HUES48 (cell line): ENCODE data around the gene TSPAN31.
"Not testable (repeated sequence)": the region's sequence is repeated elsewhere in the genome, so short reads cannot be mapped to it uniquely, and the experiment has no call there.

ENCODE experiments used
- H3K27ac ChIP-seq: one replicate; pipeline ENCODE4 v1.7.0; 2013; ENCODE audit warnings: low read depth, low read length, inconsistent platforms
- H3K27me3 ChIP-seq: 2 replicates; pipeline ENCODE4 v1.6.1; 2013; ENCODE audit warnings: mild to moderate bottlenecking, low read length; ENCODE audit not compliant: control insufficient read depth, insufficient read depth
- H3K36me3 ChIP-seq: 2 replicates; pipeline ENCODE4 v1.6.1; 2013; ENCODE audit warnings: low read length; ENCODE audit not compliant: control insufficient read depth, insufficient read depth
- H3K4me1 ChIP-seq: 2 replicates; pipeline ENCODE4 v1.6.1; 2013; ENCODE audit warnings: mild to moderate bottlenecking, low read length; ENCODE audit not compliant: control insufficient read depth, insufficient read depth
- H3K4me3 ChIP-seq: 2 replicates; pipeline ENCODE4 v1.5.1; 2013; ENCODE audit warnings: mild to moderate bottlenecking, low read depth, low read length
- H3K9ac ChIP-seq: 2 replicates; pipeline ENCODE4 v1.6.1; 2013; ENCODE audit warnings: mild to moderate bottlenecking, low read depth, low read length, moderate library complexity
- H3K9me3 ChIP-seq: 2 replicates; pipeline ENCODE4 v1.6.1; 2013; ENCODE audit warnings: low read length; ENCODE audit not compliant: control insufficient read depth, insufficient read depth

TSPAN31 gene

GRCh38 chr12:57716305-57716704 lies 28.5 kb upstream of the TSPAN31 start:
- H3K36me3 ChIP-seq: peaks cover 40% of the 10 kb centered on the region

DNA sequence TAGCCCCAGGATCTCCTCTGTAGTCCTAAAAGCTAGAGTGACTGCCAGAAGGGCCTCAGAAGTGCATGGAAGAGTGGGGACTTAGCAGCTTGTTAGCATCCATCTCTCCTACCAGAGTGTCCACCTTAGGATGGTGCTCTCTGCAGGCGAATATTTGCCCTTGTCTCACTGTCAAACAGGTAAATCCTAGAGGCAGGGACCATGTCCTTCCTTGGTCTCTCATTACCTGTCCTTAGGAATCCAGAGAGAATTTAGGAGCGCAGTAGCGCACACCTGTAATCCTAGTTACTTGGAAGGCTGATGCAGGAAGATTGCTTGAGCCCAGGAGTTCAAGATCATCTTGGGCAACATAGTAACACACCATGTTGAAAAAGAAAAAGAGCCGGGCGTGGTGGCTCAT lies 27.7 kb upstream of the TSPAN31 start:
- no peaks in the 10 kb centered on the region for H3K9me3 ChIP-seq
- H3K36me3 ChIP-seq: peaks cover 40% of the 10 kb centered on the region
- H3K9ac ChIP-seq: no peak overlapping the region
- no peaks in the 10 kb centered on the region for H3K4me1 ChIP-seq
- H3K27me3 ChIP-seq: no peaks in the 10 kb centered on the region
- no peak overlapping the region for H3K27ac ChIP-seq
- H3K4me3 ChIP-seq: no peak overlapping the region

More at GRCh38 chr12:57716305-57716704, 28.5 kb upstream of the TSPAN31 start:
- Histone ChIP-seq H3K4me1 (no peaks in the 10 kb centered on the region), H3K9me3 (no peaks in the 10 kb centered on the region), H3K9ac (no peak overlapping the region), H3K27ac (no peak overlapping the region), H3K27me3 (no peaks in the 10 kb centered on the region), H3K4me3 (no peak overlapping the region)

- Histone ChIP-seq H3K4me3 (no peak overlapping the region), H3K9me3 (no peaks in the 10 kb centered on the region), H3K36me3 (peaks cover 40% of the 10 kb centered on the region), H3K9ac (no peak overlapping the region), H3K4me1 (no peaks in the 10 kb centered on the region), H3K27ac (no peak overlapping the region), H3K27me3 (no peaks in the 10 kb centered on the region)
These were observed 26.8 kb upstream of the TSPAN31 start for GRCh38 chr12:57717846-57718640.

DNA sequence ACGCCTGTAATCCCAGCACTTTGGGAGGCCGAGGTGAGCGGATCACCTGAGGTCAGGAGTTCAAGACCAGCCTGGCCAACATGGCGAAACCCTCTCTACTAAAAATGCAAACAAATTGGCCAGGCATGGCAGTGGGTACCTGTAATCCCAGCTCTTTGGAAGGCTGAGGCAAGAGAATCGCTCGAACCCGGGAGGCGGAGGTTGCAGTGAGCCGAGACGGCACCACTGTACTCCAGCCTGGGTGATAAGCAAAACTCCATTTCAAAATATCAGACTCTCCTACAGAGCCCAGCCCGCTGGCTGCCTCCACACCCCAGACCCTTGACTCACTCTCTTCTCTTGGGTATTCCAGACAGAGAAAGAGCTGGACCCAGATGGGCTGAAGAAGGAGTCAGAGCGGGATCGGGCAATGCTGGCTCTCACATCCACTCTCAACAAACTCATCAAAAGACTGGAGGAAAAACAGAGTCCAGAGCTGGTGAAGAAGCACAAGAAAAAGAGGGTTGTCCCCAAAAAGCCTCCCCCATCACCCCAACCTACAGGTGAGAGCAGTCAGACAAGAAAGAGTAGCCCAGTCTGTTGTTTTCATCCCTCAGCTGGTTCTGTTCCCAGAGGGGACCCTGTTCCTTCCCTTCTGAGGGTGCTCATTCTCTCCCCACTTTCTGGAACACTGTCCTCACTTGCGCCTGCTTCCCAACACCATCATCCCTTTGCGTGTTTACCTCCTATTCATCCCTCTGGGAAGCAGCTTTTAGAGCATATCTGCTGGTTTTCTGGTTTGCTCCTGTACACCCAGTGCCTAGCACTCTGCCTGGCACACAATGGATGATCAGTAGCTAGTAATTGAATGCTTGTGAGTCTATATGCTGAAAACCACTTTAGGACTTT lies 26.0 kb upstream of the TSPAN31 start:
- peaks cover 4% of the 10 kb centered on the region for H3K27me3 ChIP-seq
- H3K9ac ChIP-seq: no peak overlapping the region
- peaks cover 40% of the 10 kb centered on the region for H3K36me3 ChIP-seq
- no peaks in the 10 kb centered on the region for H3K4me1 ChIP-seq
- H3K4me3 ChIP-seq: no peak overlapping the region
- H3K27ac ChIP-seq: no peak overlapping the region
- no peaks in the 10 kb centered on the region for H3K9me3 ChIP-seq

- Histone ChIP-seq H3K9ac (no peak overlapping the region), H3K4me3 (no peak overlapping the region), H3K27me3 (peaks cover 15% of the 10 kb centered on the region), H3K4me1 (no peaks in the 10 kb centered on the region), H3K36me3 (peaks cover 40% of the 10 kb centered on the region), H3K27ac (no peak overlapping the region), H3K9me3 (no peaks in the 10 kb centered on the region)
These were observed 24.8 kb upstream of the TSPAN31 start for GRCh38 chr12:57719777-57720605.

- H3K9me3 ChIP-seq: no peaks in the 10 kb centered on the region
- no peak overlapping the region for H3K4me3 ChIP-seq
- H3K36me3 ChIP-seq: peaks cover 40% of the 10 kb centered on the region
- H3K27ac ChIP-seq: no peak overlapping the region
- H3K27me3 ChIP-seq: peaks cover 22% of the 10 kb centered on the region
- H3K4me1 ChIP-seq: no peaks in the 10 kb centered on the region
- no peak overlapping the region for H3K9ac ChIP-seq
These were observed 23.9 kb upstream of the TSPAN31 start for GRCh38 chr12:57720606-57721595.

- not testable (repeated sequence) for H3K27ac ChIP-seq, H3K4me3 ChIP-seq, H3K9ac ChIP-seq, H3K4me1 ChIP-seq, H3K9me3 ChIP-seq
- Histone ChIP-seq H3K36me3 (peaks cover 32% of the 10 kb centered on the region), H3K27me3 (peaks cover 32% of the 10 kb centered on the region)
These were observed 22.8 kb upstream of the TSPAN31 start for GRCh38 chr12:57721846-57722608.

GRCh38 chr12:57722716-57723629 lies 21.9 kb upstream of the TSPAN31 start:
- peaks cover 26% of the 10 kb centered on the region for H3K36me3 ChIP-seq
- no peaks in the 10 kb centered on the region for H3K9me3 ChIP-seq
- H3K27me3 ChIP-seq: peaks cover 41% of the 10 kb centered on the region
- no peak overlapping the region for H3K27ac ChIP-seq
- H3K4me3 ChIP-seq: no peak overlapping the region
- H3K9ac ChIP-seq: no peak overlapping the region
- no peaks in the 10 kb centered on the region for H3K4me1 ChIP-seq

DNA sequence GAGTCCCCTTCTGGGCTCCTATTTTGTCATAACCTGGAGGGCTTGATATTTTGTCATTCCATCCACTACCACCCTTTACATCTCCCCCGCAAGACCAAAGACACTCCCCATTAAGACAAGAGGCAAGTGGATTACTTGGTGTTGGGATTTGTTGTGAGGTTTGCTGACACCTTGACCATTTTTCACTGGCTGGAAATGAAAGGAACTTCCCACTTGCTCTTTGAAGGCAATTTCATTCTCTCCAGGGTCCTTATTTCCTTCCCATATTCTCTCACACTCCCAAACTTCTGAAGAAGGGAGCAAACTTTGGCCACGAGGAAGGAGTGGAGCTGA lies 21.2 kb upstream of the TSPAN31 start:
- Histone ChIP-seq H3K9me3 (no peaks in the 10 kb centered on the region), H3K36me3 (peaks cover 21% of the 10 kb centered on the region), H3K27me3 (peaks cover 47% of the 10 kb centered on the region), H3K27ac (no peak overlapping the region), H3K4me1 (no peaks in the 10 kb centered on the region), H3K9ac (no peak overlapping the region), H3K4me3 (no peak overlapping the region)
